CD4-positive, alpha-beta T cell treated with Interleukin-21 for 1 hour (primary cell): ENCODE measurements around the gene ACVR1C.

ENCODE experiments used
- DNase-seq: peaks from one replicate; pipeline ENCODE4 v3.0.0-alpha.2; 2020

ACVR1C gene

GRCh38 chr2:157628477-157629415 lies at the start of gene ACVR1C:
Gene ACVR1C (minus strand): TSS chr2:157628864. CDS start chr2:157628644, 220 bp downstream.
- peak; percentile 78 for DNase-seq

GRCh38 chr2:157677941-157678340 lies 49.3 kb upstream of the ACVR1C start:
- DNase-seq = no peak

- DNase-seq = no peak
Observed at GRCh38 chr2:157672129-157672528, 43.5 kb upstream of the ACVR1C start.

GRCh38 chr2:157662401-157662800 lies 33.7 kb upstream of the ACVR1C start:
- DNase-seq = no peak

GRCh38 chr2:157661776-157662175 lies 33.1 kb upstream of the ACVR1C start:
- no peak for DNase-seq

GRCh38 chr2:157657858-157658257 lies 29.2 kb upstream of the ACVR1C start:
- no peak for DNase-seq

- DNase-seq = no peak
Observed at GRCh38 chr2:157657101-157657500, 28.4 kb upstream of the ACVR1C start.

- no peak for DNase-seq
Observed at GRCh38 chr2:157644776-157645175, 16.1 kb upstream of the ACVR1C start.

- DNase-seq = no peak
Observed at GRCh38 chr2:157631861-157632260, 3.2 kb upstream of the ACVR1C start.

- DNase-seq = peak; percentile 33
Observed at GRCh38 chr2:157627594-157628476, 829 bp downstream of the ACVR1C start.

GRCh38 chr2:157625296-157625695 lies 3.4 kb downstream of the ACVR1C start:
- peak; percentile 32 for DNase-seq

- DNase-seq = no peak
Observed at GRCh38 chr2:157620956-157621355, 7.7 kb downstream of the ACVR1C start.

GRCh38 chr2:157611726-157612125 lies 16.9 kb downstream of the ACVR1C start:
- DNase-seq = no peak

- no peak for DNase-seq
Observed at GRCh38 chr2:157611110-157611509, 17.6 kb downstream of the ACVR1C start.

GRCh38 chr2:157606534-157606933 lies 22.1 kb downstream of the ACVR1C start:
- no peak for DNase-seq

GRCh38 chr2:157603198-157603597 lies 25.5 kb downstream of the ACVR1C start:
- no peak for DNase-seq

GRCh38 chr2:157601807-157602206 lies 26.9 kb downstream of the ACVR1C start:
- no peak for DNase-seq

GRCh38 chr2:157596992-157597681 lies 31.5 kb downstream of the ACVR1C start:
- DNase-seq = peak; percentile 54

- DNase-seq = no peak
Observed at GRCh38 chr2:157593411-157593810, 35.3 kb downstream of the ACVR1C start.

- DNase-seq = peak; percentile 9
Observed at GRCh38 chr2:157592948-157593347, 35.7 kb downstream of the ACVR1C start.

GRCh38 chr2:157592374-157592773 lies 36.3 kb downstream of the ACVR1C start:
- no peak for DNase-seq

GRCh38 chr2:157587576-157587975 lies 41.1 kb downstream of the ACVR1C start:
- DNase-seq = no peak

GRCh38 chr2:157574165-157574564 lies 54.5 kb downstream of the ACVR1C start:
- no peak for DNase-seq
